Activated B cell treated with CpG ODN at 0.5 μM for 24 hours (primary cell): ENCODE data around the gene LHX5. TPM values are rescaled to one million over a fixed set of nuclear protein-coding genes. Genes with fewer than 3 reads are reported as not detected.

ENCODE experiments used
- ATAC-seq: fragments of 200-7000 bp; cut with Tn5 transposase; one replicate; pipeline ENCODE4 v1.10.0; 2021; ENCODE audit warnings: low read depth, mild to moderate bottlenecking, moderate library complexity
- CTCF ChIA-PET: fragments of 350-600 bp; sonication (Branson Sonifier 250); formaldehyde crosslinking; loops from one replicate; lab custom pipeline; 2021; ENCODE audit warnings: antibody characterized with exemption; lab: Charles Lee
- POLR2A ChIA-PET: fragments of 350-600 bp; sonication (Branson Sonifier 250); formaldehyde crosslinking; loops from one replicate; lab custom pipeline; 2021; ENCODE audit warnings: antibody characterized with exemption; lab: Charles Lee
- DNase-seq: peaks from one replicate; pipeline ENCODE4 v3.0.0; 2022
- H3K27ac Mint-ChIP-seq: one replicate; pipeline ENCODE4 v1.8.0; 2020; ENCODE audit warnings: mixed read lengths
- H3K27me3 Mint-ChIP-seq: one replicate; pipeline ENCODE4 v1.8.0; 2021; ENCODE audit warnings: mixed read lengths
- H3K36me3 Mint-ChIP-seq: one replicate; pipeline ENCODE4 v1.8.0; 2021; ENCODE audit warnings: low read depth, mixed read lengths
- H3K4me1 Mint-ChIP-seq: one replicate; pipeline ENCODE4 v1.8.0; 2021; ENCODE audit warnings: mixed read lengths
- H3K4me3 Mint-ChIP-seq: one replicate; pipeline ENCODE4 v1.8.0; 2020; ENCODE audit warnings: mild to moderate bottlenecking, mixed read lengths
- H3K9me3 Mint-ChIP-seq: one replicate; pipeline ENCODE4 v1.8.0; 2020; ENCODE audit warnings: mixed read lengths
- intact Hi-C: fragments of 100-400 bp; cut with micrococcal nuclease; formaldehyde crosslinking; loops from one replicate; pipeline ENCODE4 v1.15.1; 2024
- total RNA-seq: library from RNA; stranded (reverse); gene quantifications from 2 replicates; pipeline ENCODE4 v1.2.3, GENCODE V29; 2022
- TF ChIP-seq, protein P1 (sequence below): fragments of 200-600 bp; IDR thresholded peaks from one replicate; pipeline ENCODE4 v1.8.0; 2022; ENCODE audit warnings: antibody characterized with exemption, mild to moderate bottlenecking

LHX5 gene
- total RNA-seq, 1 donor from 2014 or later: not detected

DNA sequence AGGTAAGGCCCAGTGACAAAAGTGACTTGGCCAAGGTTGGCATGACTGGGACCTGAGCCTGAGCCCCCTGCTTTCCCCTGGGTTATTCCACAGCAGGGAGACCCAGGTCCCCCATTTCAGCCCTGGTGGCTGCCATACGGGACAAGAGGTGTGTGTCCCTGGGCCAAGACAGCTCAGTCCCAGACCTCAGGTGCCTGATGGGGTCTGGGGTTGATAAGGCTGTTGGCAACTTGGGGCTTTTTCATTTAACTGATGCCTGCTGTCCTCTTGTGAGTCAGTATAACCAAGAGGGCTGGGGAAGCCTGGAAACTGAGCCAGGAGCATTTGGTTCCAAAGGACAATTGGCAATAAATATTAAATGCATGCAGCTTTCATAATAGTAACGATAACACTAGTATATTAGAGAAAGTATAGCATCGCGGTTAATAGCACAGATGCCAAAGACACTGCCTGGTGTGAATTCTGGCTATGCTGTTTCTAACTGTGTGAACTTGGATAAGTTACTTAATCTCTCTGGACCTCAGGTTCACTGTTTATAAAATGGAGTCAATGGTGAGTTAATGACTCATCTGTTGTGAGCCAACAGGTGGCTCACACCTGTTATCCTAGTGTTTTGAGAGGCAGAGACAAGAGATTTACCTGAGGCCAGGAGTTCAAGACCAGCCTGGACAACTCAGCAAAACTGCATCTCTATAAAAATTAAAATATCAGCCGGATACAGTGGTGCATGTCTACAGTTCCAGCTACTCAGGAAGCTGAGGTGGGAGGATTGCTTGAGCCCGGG lies 48.6 kb downstream of the LHX5 start:
- TF ChIP-seq, protein P1, sequence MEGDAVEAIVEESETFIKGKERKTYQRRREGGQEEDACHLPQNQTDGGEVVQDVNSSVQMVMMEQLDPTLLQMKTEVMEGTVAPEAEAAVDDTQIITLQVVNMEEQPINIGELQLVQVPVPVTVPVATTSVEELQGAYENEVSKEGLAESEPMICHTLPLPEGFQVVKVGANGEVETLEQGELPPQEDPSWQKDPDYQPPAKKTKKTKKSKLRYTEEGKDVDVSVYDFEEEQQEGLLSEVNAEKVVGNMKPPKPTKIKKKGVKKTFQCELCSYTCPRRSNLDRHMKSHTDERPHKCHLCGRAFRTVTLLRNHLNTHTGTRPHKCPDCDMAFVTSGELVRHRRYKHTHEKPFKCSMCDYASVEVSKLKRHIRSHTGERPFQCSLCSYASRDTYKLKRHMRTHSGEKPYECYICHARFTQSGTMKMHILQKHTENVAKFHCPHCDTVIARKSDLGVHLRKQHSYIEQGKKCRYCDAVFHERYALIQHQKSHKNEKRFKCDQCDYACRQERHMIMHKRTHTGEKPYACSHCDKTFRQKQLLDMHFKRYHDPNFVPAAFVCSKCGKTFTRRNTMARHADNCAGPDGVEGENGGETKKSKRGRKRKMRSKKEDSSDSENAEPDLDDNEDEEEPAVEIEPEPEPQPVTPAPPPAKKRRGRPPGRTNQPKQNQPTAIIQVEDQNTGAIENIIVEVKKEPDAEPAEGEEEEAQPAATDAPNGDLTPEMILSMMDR: no peak
- ChIA-PET CTCF (no interaction called here), POLR2A (interaction anchor here (0.9 kb wide), 1 partner anchor 88 kb away, joined by 3 read pairs; no protein-coding TSS in a partner anchor)
- no peak overlapping the region for H3K27ac Mint-ChIP-seq
- no peaks in the 10 kb centered on the region for H3K36me3 Mint-ChIP-seq
- peaks cover 25% of the 10 kb centered on the region for H3K4me1 Mint-ChIP-seq
- no peaks in the 10 kb centered on the region for H3K9me3 Mint-ChIP-seq
- no peak overlapping the region for H3K4me3 Mint-ChIP-seq
- DNase-seq (no peak), ATAC-seq (no peak)
- H3K27me3 Mint-ChIP-seq: peaks cover 17% of the 10 kb centered on the region
- intact Hi-C loops: loop anchor here (1.0 to 2.0 kb wide), 2 partner anchors 64 to 89 kb away; partner anchors contain the start of gene PLBD2

DNA sequence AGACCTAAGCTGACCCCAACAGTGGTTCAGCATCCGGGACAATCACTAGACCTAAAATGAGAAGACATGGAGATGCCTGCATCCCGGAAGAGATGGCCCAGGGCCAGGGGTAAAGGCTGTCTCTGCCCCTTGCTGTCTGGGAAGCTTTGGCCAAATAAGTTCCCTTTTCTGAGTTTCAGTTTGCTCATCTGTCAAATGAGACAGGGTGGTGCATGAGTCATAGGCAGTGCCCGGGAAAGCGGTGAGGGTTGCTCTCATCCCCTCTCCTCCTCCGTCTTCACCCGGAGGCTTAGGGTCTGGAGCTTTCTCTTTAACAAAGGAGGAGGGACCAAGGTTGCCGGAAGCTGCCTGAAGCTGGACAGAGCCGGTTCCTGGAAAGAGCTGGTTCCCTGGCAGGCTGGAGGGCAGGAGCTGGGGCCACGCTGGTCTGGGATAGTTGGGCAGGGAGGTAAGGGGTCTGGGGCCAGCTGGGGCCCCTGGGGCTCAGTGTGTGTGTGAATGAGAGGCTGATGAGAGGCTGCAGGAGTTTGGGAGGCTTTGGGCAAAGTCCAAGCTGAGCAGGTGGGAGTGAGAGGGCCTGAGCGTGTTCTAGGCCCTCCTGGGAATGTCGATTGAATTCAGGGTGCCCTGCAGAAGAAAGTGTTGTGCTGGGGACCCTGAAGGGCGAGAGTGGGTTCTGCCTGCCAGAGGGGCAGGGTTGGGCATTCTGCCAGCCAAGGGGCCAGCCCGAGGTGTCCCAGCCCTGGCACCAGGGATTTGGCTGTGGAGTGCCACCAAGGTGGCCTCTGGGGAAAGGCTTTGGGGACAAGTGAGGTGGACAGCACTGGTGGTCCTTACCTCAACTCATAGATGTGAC lies 49.4 kb downstream of the LHX5 start, which contains the start of gene SDSL:
TSS of gene SDSL (plus strand) at position 351 of the 856 bp plus-strand sequence. CDS start 5,603 bp downstream, outside the sequence.
- H3K4me3 Mint-ChIP-seq: peak within 1 kb of the TSS; percentile 67
- ChIA-PET CTCF (interaction anchor here (0.6 kb wide), 1 partner anchor 315 kb away, joined by 3 read pairs; no protein-coding TSS in a partner anchor), POLR2A (interaction anchor here (0.7 to 1.0 kb wide), 4 partner anchors 38 to 214 kb away, joined by 3 to 6 read pairs (median 3); no protein-coding TSS in a partner anchor)
- DNase-seq: peak; percentile 41
- H3K27me3 Mint-ChIP-seq: peaks cover 14% of the 10 kb centered on the region
- peak within 1 kb of the TSS; percentile 68 for H3K27ac Mint-ChIP-seq
- intact Hi-C loops: loop anchor here (1.0 to 2.0 kb wide), 2 partner anchors 63 to 88 kb away; partner anchors contain the start of gene PLBD2
- H3K9me3 Mint-ChIP-seq: no peaks in the 10 kb centered on the region
- TF ChIP-seq, protein P1: no peak
- ATAC-seq: peak; percentile 92
- peaks cover 25% of the 10 kb centered on the region for H3K4me1 Mint-ChIP-seq
- H3K36me3 Mint-ChIP-seq: no peaks in the 10 kb centered on the region

DNA sequence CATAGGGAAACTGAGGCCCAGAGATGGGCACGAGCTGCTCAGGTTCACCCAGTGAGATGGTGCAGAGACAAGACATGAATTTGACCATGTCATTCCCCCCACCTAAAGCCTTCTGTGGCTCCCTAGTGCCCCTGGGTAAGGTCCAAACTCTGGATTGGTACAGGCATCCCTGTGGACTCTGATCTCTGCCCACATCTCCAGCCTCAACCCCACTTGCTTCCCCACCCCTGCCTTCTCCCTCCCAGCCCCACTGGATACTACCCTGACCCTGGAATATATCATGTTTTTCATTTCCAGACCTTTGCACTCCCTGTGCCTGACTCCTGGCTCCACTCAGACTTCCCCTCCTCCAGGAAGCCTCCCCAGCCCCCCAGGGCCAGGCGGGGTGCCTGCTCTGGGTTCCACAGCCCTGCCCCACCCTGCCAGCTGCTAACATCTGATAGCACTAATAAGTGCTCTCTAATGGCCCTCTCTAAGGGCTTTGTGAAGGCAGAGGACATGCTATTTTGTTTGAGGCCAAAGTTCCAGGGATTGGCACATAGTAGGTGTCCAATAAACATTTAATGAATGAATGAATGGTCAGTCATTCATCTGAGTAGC lies 50.6 kb downstream of the LHX5 start:
- no peak for DNase-seq
- ATAC-seq: no peak
- TF ChIP-seq, protein P1: no peak
- intact Hi-C loops: no loop called here
- peaks cover 13% of the 10 kb centered on the region for H3K27me3 Mint-ChIP-seq
- H3K36me3 Mint-ChIP-seq: no peaks in the 10 kb centered on the region
- ChIA-PET CTCF (no interaction called here), POLR2A (no interaction called here)
- peaks cover 26% of the 10 kb centered on the region for H3K4me1 Mint-ChIP-seq
- H3K9me3 Mint-ChIP-seq: no peaks in the 10 kb centered on the region
- H3K4me3 Mint-ChIP-seq: no peak overlapping the region
- no peak overlapping the region for H3K27ac Mint-ChIP-seq

DNA sequence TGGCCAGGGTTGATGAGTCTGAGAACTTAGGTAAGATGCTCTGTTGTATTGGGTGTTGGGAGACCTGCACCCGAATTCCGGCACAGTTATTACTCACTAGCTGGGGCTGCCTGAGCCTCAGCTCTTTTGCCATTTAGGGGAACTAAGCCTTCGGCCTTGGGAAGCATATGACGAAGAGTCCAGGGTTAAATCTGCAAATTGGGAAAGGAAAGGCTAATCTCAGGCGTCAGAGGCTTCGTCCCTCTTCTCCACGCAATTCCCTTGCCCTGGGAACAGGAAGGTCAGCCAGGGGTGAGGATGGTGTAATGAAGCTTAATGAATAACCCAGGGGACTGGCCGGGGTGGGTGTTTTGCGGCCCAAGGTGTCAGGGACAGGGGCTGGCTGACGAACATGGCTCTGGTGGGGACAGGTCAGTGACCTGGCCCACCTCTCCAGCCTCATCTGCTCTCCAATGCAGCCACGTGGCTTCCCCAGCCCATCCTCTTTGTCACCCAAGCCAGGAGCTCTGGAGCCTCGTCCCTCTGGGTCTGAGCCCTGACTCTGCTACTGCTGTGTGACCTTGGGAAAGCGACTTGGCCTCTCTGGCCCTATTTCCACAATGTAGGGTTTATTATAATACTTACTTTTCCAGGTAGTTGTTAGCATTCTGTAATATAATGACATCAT lies 53.3 kb downstream of the LHX5 start:
- ATAC-seq: no peak
- intact Hi-C loops: no loop called here
- DNase-seq: no peak
- ChIA-PET POLR2A (no interaction called here), CTCF (no interaction called here)
- Mint-ChIP-seq H3K27me3 (peaks cover 8% of the 10 kb centered on the region), H3K4me1 (peaks cover 20% of the 10 kb centered on the region), H3K9me3 (no peaks in the 10 kb centered on the region), H3K36me3 (no peaks in the 10 kb centered on the region), H3K4me3 (no peak overlapping the region), H3K27ac (no peak overlapping the region)
- TF ChIP-seq, protein P1: no peak
